Cardiac fibroblast (primary cell): ENCODE measurements around the gene INHBC.
"Not testable (repeated sequence)": the region's sequence is repeated elsewhere in the genome, so short reads cannot be mapped to it uniquely, and the experiment has no call there.

Source experiments
- DNase-seq, 2 donors: peaks; one replicate each; pipeline versions ENCODE4 v3.0.0 to v3.0.0-alpha.2; 2010; ENCODE audit warnings: low read depth in 2 of 2
- H3K4me3 ChIP-seq, 2 donors: replicated peaks in 1 of 2; 1 replicate in 1 of 2; 2 replicates in 1 of 2; pipeline ENCODE4 v1.5.1; 2011; ENCODE audit warnings: low read depth in 2 of 2, low read length in 2 of 2, mild to moderate bottlenecking in 2 of 2, moderate library complexity in 1 of 2
- CTCF ChIP-seq: IDR thresholded peaks from one replicate; pipeline ENCODE4 v1.5.1; 2011; ENCODE audit warnings: low read depth, mild to moderate bottlenecking, low read length, inconsistent platforms

INHBC gene

GRCh38 chr12:57488402-57489156 is 54.0 kb downstream of the INHBC start:
- no peak for DNase-seq
- H3K4me3 ChIP-seq = peak overlapping the region; percentile 99
- no peak for TF ChIP-seq CTCF

GRCh38 chr12:57489157-57489641 is 54.6 kb downstream of the INHBC start:
- TF ChIP-seq CTCF = no peak
- peak overlapping the region; percentile 99 for H3K4me3 ChIP-seq
- peak in 1 of 2 donors; percentile 37 for DNase-seq

- H3K4me3 ChIP-seq = no peak overlapping the region
- no peak for TF ChIP-seq CTCF
Measured at GRCh38 chr12:57490126-57490525, 55.5 kb downstream of the INHBC start.

GRCh38 chr12:57491393-57492280 is 57.1 kb downstream of the INHBC start:
- TF ChIP-seq CTCF = peak; percentile 15
- DNase-seq = no peak

More at GRCh38 chr12:57490126-57490525, 55.5 kb downstream of the INHBC start:
- DNase-seq = no peak

GRCh38 chr12:57495051-57495701 is 60.6 kb downstream of the INHBC start:
- DNase-seq, H3K4me3 ChIP-seq: not testable (repeated sequence)

More at GRCh38 chr12:57491393-57492280, 57.1 kb downstream of the INHBC start:
- H3K4me3 ChIP-seq = no peak overlapping the region

- no peak for TF ChIP-seq CTCF
- no peak overlapping the region for H3K4me3 ChIP-seq
- DNase-seq = no peak
Measured at GRCh38 chr12:57496822-57497221, 62.2 kb downstream of the INHBC start.
